ENCODE data around the gene RBBP8NL. TPM values are rescaled to one million over a fixed set of nuclear protein-coding genes. Genes with fewer than 3 reads are reported as not detected.
"Not testable (repeated sequence)": the region's sequence is repeated elsewhere in the genome, so short reads cannot be mapped to it uniquely, and the experiment has no call there.

The RBBP8NL gene
- total RNA-seq, 1 experiment from 2014 or later, result not detected

GRCh38 chr20:62444286-62444685, 16.9 kb upstream of the RBBP8NL start:
- no peak for DNase-seq (ENCODE audit: low read depth)

GRCh38 chr20:62441987-62442539, 14.7 kb upstream of the RBBP8NL start:
- DNase-seq (ENCODE audit: low read depth), result no peak

DNA sequence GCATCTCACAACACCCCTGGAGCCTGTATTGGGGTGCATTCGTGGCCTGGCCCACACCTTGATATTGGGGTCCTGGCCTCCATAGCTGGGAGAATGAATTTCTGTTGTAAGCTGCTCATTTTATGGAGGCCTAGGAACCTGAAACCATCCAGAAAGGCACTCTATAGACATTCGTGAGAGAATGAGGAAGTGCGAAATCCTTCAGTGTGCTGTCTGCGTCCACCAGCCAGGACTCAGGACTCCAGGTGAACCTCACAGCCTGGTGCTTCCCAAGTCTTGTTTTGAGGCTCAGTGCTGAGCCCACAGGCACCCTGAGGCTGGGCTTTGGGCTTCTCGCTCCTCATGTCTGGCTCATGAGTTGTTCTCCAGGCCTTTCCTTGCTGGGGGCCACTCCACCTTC, 11.9 kb upstream of the RBBP8NL start:
- no peak for DNase-seq (ENCODE audit: low read depth)

DNA sequence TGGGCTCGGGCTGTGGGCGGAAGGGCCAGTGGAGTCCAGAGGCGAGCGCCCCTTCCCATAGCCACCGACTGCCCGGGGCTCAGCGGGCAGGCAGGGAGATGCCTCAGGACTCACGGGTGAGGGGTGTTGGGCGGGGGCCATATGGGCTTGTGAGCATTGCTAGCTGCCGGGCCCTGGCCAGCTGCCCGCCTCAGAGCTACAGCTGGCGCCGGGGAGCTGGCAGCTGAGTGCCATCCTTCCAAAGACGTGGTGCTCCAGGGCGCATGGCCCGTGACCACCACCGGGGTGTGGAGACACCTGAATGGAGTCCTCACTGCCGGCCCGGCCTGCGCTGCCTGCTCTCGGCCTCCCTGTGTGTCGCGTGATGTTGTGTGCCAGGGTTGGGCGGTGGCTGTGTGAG, 10.6 kb upstream of the RBBP8NL start:
- no peak for DNase-seq (ENCODE audit: low read depth)

- DNase-seq (ENCODE audit: low read depth), result no peak
These were observed 10.2 kb upstream of the RBBP8NL start for GRCh38 chr20:62437496-62437895.

DNA sequence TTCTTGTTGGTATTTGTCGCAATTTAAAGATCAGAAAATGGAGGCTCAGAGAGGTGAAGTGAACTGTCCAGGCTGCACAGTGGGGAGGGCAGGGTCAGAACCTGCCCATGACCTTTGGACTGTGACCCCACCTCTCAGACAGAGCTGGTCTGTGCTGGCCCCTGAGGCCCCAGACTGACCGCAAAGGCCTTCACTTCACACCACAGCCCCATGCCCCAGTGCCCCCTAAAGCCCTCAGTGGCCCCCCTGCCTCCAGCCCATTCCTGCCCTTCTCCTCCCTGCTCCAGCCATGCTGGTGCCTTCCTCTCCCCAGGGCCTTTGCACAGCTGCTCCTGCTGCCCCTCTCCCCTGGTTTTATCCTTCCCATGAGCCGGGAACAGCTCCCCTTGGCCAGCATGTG, 9.4 kb upstream of the RBBP8NL start:
- no peak for DNase-seq (ENCODE audit: low read depth)

GRCh38 chr20:62433658-62434497, 6.5 kb upstream of the RBBP8NL start:
- no peak for DNase-seq (ENCODE audit: low read depth)

- DNase-seq (ENCODE audit: low read depth), result no peak
These were observed 3.6 kb upstream of the RBBP8NL start for GRCh38 chr20:62430866-62431447.

GRCh38 chr20:62430311-62430853, 3.0 kb upstream of the RBBP8NL start:
- no peak for DNase-seq (ENCODE audit: low read depth)

- DNase-seq (ENCODE audit: low read depth), result no peak
These were observed 2.3 kb upstream of the RBBP8NL start for GRCh38 chr20:62429455-62430310.

- no peak for DNase-seq (ENCODE audit: low read depth)
These were observed 1.3 kb upstream of the RBBP8NL start for GRCh38 chr20:62428396-62429295.

GRCh38 chr20:62428002-62428372, 648 bp upstream of the RBBP8NL start:
- no peak for DNase-seq (ENCODE audit: low read depth)

GRCh38 chr20:62426699-62427131, 624 bp downstream of the RBBP8NL start:
- DNase-seq (ENCODE audit: low read depth), result no peak

- DNase-seq (ENCODE audit: low read depth), result not testable (repeated sequence)
These were observed 1.3 kb downstream of the RBBP8NL start for GRCh38 chr20:62426059-62426348.

GRCh38 chr20:62425281-62426058, 1.9 kb downstream of the RBBP8NL start:
- DNase-seq (ENCODE audit: low read depth), result no peak

DNA sequence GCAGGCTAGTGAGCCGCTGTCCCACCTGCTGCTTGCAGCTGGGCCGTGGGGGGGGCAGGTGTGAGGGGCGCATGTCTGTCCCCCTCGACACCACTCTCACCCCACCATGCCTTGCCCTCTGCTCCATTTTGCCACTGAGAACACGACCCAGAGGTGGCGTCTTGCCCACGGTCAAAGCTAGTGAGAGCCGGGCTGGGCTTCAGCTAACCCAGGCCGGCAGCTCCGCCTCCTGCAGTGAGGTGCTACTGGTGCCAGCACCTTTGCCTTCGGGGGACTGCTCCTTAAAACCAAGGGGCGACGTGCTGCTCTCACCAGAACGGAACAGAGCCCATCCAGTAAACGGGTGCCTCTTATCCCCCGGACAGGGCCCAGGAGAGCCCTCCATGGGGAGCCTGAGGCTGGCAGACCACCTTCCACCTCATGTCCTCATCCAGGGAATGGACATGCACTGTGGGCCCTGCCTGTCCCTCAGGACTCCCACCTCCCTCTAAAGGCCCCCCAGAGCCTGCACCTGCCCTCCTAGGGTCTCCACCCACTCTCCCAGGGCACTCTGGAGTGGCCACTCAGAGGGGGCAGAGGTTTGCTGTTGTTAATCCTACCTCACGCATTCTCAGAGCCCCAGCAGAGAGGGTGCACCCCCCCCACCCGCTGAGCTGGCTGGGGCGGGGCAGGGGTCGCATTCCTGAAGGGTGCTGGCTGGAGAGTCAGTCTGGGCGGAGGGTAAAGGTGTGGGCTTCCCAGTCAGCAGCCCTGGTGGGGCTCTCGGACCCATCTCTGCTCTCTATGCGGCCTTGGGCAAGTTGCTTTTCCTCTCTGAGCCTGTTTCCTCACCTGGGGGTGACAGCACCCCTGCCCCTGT, 2.9 kb downstream of the RBBP8NL start:
- DNase-seq (ENCODE audit: low read depth), result no peak

DNA sequence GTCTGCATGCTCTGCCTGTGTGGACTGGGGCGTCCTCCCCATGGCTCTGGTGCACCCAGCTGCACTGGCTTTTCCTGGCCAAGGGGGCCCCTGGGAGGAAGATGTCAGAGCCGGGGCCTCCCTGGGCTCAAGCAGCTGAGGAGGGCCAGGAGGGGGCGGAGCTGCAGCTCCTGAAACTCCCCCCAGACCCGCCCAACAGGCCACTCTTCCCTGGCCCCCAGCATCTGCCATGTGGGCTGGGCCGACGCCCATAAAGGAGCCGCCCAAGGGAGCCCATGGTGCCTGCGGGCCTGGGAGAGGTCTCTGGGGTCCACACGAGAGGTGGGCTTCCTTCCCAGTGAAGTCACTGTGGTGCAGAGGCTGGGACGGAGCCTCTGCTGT, 4.0 kb downstream of the RBBP8NL start:
- no peak for DNase-seq (ENCODE audit: low read depth)

GRCh38 chr20:62422636-62423325, 4.6 kb downstream of the RBBP8NL start:
- DNase-seq (ENCODE audit: low read depth), result no peak

- DNase-seq (ENCODE audit: low read depth), result no peak
These were observed 5.7 kb downstream of the RBBP8NL start for GRCh38 chr20:62421716-62421990.

All from Daoy (cell line).